Measurements from ENCODE around the gene FAM78B.

The FAM78B gene

GRCh38 chr1:166064951-166065350 is 101.8 kb downstream of the FAM78B start:
- no peak for DNase-seq (ENCODE audit: low read depth)
- no peak for TF ChIP-seq CTCF (IDR thresholded peaks at IDR 0.05; ENCODE audit: insufficient read depth, low read depth, low read length, missing control alignments)
- H3K4me3 ChIP-seq (ENCODE audit: low read length): no peak overlapping the region

- no peak for DNase-seq (ENCODE audit: low read depth)
- no peak for TF ChIP-seq CTCF (IDR thresholded peaks at IDR 0.05; ENCODE audit: insufficient read depth, low read depth, low read length, missing control alignments)
- no peak overlapping the region for H3K4me3 ChIP-seq (ENCODE audit: low read length)
Measured at GRCh38 chr1:166064313-166064926, 102.4 kb downstream of the FAM78B start.

GRCh38 chr1:166063701-166064100 is 103.1 kb downstream of the FAM78B start:
- H3K4me3 ChIP-seq (ENCODE audit: low read length): no peak overlapping the region
- no peak for DNase-seq (ENCODE audit: low read depth)
- TF ChIP-seq CTCF (IDR thresholded peaks at IDR 0.05; ENCODE audit: insufficient read depth, low read depth, low read length, missing control alignments): no peak

- DNase-seq (ENCODE audit: low read depth): no peak
- no peak for TF ChIP-seq CTCF (IDR thresholded peaks at IDR 0.05; ENCODE audit: insufficient read depth, low read depth, low read length, missing control alignments)
- H3K4me3 ChIP-seq (ENCODE audit: low read length): no peak overlapping the region
Measured at GRCh38 chr1:166062421-166063070, 104.3 kb downstream of the FAM78B start.

- no peak for TF ChIP-seq CTCF (IDR thresholded peaks at IDR 0.05; ENCODE audit: insufficient read depth, low read depth, low read length, missing control alignments)
- DNase-seq (ENCODE audit: low read depth): no peak
- H3K4me3 ChIP-seq (ENCODE audit: low read length): no peak overlapping the region
Measured at GRCh38 chr1:166057650-166058049, 109.2 kb downstream of the FAM78B start.

GRCh38 chr1:166053395-166053794 is 113.4 kb downstream of the FAM78B start:
- no peak for DNase-seq (ENCODE audit: low read depth)
- no peak for TF ChIP-seq CTCF (IDR thresholded peaks at IDR 0.05; ENCODE audit: insufficient read depth, low read depth, low read length, missing control alignments)
- H3K4me3 ChIP-seq (ENCODE audit: low read length): no peak overlapping the region

Measured in epithelial cell of esophagus (primary cell).